CD4-positive, alpha-beta T cell treated with Interleukin-15 for 1 hour (primary cell): ENCODE measurements around the gene CRABP2.

Source experiments
- DNase-seq: peaks from one replicate; pipeline ENCODE4 v3.0.0-alpha.2; 2020

The CRABP2 gene

GRCh38 chr1:156666862-156667609 is 38.3 kb downstream of the CRABP2 start:
- no peak for DNase-seq

DNA sequence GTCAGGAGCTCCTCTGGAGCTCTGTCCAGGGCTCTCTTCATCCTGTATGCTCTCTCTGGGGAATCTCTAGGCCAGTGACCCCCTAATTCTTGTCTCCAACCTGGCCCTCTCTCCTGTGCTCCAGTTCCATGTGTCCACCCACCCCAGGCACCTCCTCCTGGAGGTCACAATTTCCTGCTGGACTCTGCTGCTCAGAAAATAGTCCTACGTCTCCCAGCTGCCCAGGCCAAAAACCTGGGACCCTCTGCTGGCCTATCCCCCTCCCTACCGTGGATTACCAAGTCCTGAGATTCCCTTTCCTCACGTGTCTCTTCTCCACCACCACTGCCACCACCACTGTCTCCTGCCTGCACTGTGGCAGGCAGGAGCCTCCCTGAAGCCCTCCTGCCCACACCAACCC is 39.8 kb downstream of the CRABP2 start:
- DNase-seq = no peak

DNA sequence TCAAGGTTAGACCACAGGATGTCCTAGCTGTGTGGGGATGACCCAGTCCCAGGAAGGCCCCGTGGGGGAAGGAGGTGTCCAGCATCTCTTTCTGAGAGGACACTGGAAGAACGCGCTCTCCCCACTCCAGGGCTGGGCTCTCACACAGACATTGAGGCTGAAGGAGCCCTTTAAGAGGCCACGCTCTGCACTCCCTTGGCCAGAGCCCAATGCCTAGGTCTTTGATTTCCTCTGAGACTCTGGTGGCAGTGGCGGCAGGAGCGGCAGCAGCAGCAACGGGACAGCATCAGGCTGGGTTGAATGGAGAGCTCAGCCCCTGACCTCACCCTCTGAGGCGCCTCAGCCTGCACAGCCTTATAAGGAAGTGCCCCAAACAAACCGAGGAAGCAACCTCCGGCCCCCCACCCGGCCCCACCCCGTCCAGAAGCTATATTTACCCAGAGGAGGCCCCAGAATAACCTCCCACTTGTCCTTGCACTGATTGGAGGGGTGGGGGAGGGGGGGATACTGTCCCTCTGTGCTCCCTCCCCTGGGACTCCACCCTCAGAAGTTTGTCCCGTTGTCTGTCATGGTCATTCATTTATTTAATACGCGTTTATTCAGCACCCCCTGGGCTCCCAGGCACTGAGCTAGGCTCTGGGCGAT is 40.5 kb downstream of the CRABP2 start:
- peak; percentile 43 for DNase-seq

GRCh38 chr1:156664046-156664766 is 41.2 kb downstream of the CRABP2 start:
- DNase-seq = no peak

- no peak for DNase-seq
Observed at GRCh38 chr1:156663178-156663577, 42.2 kb downstream of the CRABP2 start.

GRCh38 chr1:156662800-156663055 is 42.7 kb downstream of the CRABP2 start:
- DNase-seq = no peak

- DNase-seq = no peak
Observed at GRCh38 chr1:156662005-156662799, 43.2 kb downstream of the CRABP2 start.

DNA sequence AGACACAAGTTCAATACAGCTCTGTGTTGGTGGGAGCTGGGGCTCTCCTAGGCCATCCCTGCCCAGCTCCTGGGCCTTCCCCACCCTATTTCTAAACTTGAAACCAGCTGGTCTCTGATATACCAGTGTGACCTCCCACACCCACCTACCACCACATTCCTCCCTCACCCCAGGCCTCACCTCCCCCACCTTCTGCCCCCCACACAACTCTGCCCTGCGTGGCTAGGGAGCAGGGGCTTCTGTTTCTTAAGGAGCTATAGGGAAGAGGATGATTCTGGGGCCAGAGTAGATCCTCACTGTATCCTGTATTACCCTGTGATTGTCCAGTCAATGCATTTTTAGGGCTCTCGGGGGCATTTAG is 44.7 kb downstream of the CRABP2 start:
- DNase-seq = no peak

DNA sequence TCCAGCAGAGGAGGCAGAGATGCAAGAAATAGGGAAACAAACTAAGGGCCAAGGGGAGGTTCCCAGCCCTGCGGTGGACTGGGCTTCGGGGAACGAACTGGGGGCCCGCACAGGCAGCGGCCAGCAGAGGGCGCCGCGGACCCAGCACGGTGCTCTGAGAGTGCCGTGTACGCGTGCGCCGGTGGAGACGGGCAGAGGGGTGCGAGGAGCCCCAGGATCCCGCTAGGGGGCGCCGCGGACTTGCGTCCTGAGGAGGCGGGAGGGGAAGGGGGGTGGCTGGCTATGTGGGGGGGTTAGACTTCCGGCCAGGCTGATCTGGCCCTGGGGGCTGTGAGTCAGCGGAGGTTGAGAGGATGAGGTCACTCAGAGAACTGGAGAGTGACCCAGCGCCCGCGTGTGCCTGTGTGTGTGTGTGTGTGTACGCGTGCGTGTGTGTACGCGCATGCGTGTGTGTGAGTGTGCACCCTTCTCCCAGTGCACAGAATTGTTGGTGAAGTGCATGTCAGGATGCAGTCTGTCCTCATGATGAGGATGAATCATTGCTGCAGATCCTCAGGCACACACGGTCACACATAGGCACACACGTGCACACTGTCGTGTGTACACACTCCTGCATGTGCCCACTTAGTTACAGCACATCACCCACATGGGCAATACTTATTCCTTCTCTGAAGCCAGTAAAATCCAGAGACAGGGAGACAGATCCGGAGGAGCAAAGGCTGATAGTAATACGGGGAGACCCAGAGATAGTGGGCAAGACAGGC is 45.2 kb downstream of the CRABP2 start:
- DNase-seq = peak; percentile 92

DNA sequence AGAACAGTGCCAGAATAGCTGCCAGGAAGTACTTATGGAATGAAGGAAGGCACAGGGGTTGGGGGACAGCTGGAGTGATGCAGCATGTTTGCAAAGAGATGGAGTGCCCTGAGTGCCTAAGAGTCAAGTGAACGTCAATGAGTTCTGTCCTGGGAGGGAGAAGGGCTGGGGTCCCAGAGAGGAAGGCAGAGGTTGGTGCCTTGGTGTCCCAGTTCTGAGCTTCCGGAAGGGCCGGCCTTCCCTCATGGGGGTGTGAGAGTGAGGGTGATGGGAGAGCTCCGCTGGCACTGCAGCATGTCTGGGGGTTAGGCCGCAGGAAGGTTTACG is 45.8 kb downstream of the CRABP2 start:
- no peak for DNase-seq

- peak; percentile 13 for DNase-seq
Observed at GRCh38 chr1:156658945-156659574, 46.3 kb downstream of the CRABP2 start.

DNA sequence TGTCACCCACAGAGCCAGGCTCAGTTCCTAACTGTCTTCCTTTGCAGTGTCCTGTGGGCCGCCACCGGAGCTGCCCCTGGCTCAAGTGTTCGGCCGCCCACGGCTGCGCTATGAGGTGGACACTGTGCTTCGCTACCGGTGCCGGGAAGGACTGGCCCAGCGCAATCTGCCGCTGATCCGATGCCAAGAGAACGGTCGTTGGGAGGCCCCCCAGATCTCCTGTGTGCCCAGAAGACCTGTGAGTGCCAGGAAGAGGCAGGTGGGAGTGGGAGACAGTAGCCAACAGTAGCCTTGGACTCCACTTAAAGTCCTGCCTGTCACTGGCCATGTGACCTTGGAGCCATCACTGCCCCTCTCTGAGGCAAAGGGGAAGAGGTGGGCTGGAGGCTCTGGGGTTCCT is 46.9 kb downstream of the CRABP2 start:
- peak; percentile 12 for DNase-seq

- peak; percentile 19 for DNase-seq
Observed at GRCh38 chr1:156657741-156658319, 47.6 kb downstream of the CRABP2 start.

DNA sequence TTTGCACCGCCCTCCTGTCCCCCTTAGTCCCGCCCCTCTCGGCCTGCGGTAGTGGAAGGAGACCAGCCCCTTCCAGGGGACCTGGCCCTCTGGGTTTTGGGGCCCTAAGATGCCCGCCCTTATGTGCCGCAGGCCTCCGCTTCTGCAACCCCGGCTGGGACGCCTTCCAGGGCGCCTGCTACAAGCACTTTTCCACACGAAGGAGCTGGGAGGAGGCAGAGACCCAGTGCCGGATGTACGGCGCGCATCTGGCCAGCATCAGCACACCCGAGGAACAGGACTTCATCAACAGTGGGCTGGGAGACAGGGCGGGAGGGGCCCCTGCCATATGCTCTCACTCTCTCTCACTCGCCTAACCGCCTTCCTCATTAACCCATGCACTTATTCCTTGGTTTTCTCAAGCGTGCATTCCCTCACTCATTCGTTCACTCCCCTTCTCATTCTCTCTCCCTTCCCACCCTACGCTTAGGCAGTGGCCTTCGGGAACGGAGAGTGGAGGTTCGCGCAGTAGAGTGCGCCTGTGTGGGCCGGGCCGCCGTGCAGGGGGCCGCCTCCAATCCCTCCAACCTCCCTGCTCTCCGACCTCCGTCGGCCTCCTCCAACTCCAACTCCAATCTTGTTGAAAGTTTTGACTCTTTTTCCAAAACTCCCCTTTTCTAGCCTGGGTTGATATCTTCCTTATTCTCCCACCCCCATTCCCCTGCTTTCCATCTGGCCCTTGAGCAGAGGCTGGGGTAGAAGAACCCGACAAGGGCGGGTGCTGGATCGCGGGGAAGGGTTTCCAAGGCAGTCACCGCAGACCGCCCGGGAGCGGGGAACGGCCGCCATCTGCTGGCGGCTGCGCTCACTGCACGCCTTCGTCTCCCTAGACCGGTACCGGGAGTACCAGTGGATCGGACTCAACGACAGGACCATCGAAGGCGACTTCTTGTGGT is 48.3 kb downstream of the CRABP2 start:
- peak; percentile 71 for DNase-seq

- no peak for DNase-seq
Observed at GRCh38 chr1:156655904-156656516, 49.4 kb downstream of the CRABP2 start.

DNA sequence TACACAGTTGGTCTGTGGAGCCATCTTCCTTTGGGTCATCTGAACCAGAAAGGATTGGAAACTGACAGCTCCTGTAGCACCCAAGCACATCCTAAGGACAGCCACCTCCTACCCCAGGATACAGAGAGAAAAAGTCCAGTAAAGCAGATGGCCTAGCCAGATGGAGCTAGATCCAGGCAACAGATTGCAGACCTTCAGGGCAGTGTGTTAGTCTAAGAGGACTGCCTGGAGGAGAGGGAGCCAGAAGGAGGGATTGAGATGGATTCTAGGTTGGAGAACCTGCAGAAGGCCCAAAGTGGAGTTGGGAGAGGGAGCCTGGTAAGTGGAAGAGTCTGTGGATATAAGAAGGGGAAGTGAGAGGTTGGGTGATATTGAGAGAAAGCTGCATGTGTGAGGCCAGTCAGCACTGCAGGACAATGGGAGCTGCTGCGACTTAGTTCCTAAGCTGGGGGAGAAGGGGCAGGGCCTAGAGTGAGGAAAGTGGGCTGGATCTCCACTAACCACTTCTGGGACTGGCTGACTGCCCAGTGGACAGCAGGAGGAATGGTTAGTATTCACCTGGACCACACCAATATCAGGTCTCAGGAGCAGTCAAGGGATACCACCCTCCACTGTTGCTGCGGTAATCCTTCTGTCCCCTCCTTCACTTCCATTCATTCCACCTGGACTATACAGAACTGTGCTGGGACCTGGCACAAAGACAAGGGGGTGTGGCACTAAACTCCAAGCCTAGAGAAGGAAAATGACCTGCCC is 50.1 kb downstream of the CRABP2 start:
- DNase-seq = no peak

- no peak for DNase-seq
Observed at GRCh38 chr1:156654700-156655099, 50.7 kb downstream of the CRABP2 start.

DNA sequence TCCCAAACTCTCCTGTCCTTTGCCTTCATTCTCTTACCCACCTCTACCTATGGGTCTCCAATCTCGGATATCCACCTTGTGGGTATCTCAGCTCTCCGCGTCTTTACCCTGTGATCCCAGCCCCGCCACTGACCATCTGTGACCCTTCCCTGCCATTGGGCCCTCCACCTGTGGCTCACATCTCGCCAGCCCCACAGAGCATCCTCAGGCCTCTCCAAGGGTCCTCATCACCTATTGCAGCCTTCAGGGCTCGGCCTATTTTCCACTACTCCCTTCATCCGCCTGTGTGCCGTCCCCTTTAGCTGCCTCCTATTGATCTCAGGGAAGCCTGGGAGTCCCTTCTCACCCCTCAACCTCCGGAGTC is 52.4 kb downstream of the CRABP2 start:
- DNase-seq = no peak

DNA sequence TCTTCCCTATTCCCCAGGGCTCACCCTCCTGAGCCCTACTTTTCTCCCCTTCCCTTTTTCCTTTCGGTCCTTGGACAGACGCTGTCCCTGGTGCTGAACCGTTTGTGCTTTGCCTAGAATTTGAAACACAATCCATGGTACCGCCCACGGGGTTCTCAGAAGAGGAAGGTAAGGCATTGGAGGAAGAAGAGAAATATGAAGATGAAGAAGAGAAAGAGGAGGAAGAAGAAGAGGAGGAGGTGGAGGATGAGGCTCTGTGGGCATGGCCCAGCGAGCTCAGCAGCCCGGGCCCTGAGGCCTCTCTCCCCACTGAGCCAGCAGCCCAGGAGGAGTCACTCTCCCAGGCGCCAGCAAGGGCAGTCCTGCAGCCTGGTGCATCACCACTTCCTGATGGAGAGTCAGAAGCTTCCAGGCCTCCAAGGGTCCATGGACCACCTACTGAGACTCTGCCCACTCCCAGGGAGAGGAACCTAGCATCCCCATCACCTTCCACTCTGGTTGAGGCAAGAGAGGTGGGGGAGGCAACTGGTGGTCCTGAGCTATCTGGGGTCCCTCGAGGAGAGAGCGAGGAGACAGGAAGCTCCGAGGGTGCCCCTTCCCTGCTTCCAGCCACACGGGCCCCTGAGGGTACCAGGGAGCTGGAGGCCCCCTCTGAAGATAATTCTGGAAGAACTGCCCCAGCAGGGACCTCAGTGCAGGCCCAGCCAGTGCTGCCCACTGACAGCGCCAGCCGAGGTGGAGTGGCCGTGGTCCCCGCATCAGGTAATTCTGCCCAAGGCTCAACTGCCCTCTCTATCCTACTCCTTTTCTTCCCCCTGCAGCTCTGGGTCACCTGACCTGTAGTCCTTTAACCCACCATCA is 53.0 kb downstream of the CRABP2 start:
- no peak for DNase-seq
